NT2/D1 (cell line): ENCODE measurements around the gene KERA.

Experiments
- SUZ12 ChIP-seq: IDR thresholded peaks from 2 replicates; pipeline ENCODE4 v1.6.1; 2011; ENCODE audit not compliant: insufficient read length, insufficient read depth; ENCODE audit errors: extremely low read depth
- YY1 ChIP-seq: IDR thresholded peaks from 2 replicates; pipeline ENCODE4 v1.6.1; 2011; ENCODE audit not compliant: insufficient read length, insufficient read depth
- ZNF274 ChIP-seq: IDR thresholded peaks from 2 replicates; pipeline ENCODE4 v1.6.1; 2011; ENCODE audit warnings: mild to moderate bottlenecking, low read depth, low read length

- TF ChIP-seq ZNF274 = no peak
- TF ChIP-seq YY1 = no peak
- TF ChIP-seq SUZ12 = no peak
These were observed 53.0 kb downstream of the KERA start, which contains the start of gene EPYC for GRCh38 chr12:91004872-91005271.
